Muscle layer of duodenum (tissue), 2 donors: ENCODE measurements around the gene KAT7.
"Not testable (repeated sequence)": the region's sequence is repeated elsewhere in the genome, so short reads cannot be mapped to it uniquely, and the experiment has no call there.

ENCODE experiments used
- H3K27ac ChIP-seq: one replicate; pipeline ENCODE4 v1.7.0; 2013; ENCODE audit warnings: mild to moderate bottlenecking, low read length
- H3K27me3 ChIP-seq: one replicate; pipeline ENCODE4 v1.7.0; 2013; ENCODE audit warnings: low read depth, mild to moderate bottlenecking, control low read depth, low read length
- H3K36me3 ChIP-seq, 2 donors: one replicate each; pipeline ENCODE4 v1.7.0; 2013; ENCODE audit warnings: low read length in 2 of 2, control low read depth in 1 of 2, mild to moderate bottlenecking in 1 of 2; ENCODE audit not compliant: insufficient read depth in 2 of 2, control insufficient read depth in 1 of 2
- H3K4me1 ChIP-seq, 2 donors: one replicate each; pipeline ENCODE4 v1.7.0; 2013; ENCODE audit warnings: low read length in 2 of 2, mild to moderate bottlenecking in 2 of 2, control low read depth in 1 of 2, moderate library complexity in 1 of 2; ENCODE audit not compliant: insufficient read depth in 2 of 2, control insufficient read depth in 1 of 2
- H3K4me3 ChIP-seq, 2 donors: one replicate each; pipeline ENCODE4 v1.7.0; 2013; ENCODE audit warnings: low read length in 2 of 2, low read depth in 1 of 2, mild to moderate bottlenecking in 1 of 2
- H3K9me3 ChIP-seq, 2 donors: one replicate each; pipeline ENCODE4 v1.7.0; 2013; ENCODE audit warnings: low read length in 2 of 2, control low read depth in 1 of 2, mild to moderate bottlenecking in 1 of 2; ENCODE audit not compliant: control insufficient read depth in 1 of 2
- donor health status: healthy.

KAT7 gene

GRCh38 chr17:49749730-49750129 lies 38.8 kb upstream of the KAT7 start:
- Histone ChIP-seq H3K4me1 (peaks cover 4 to 22% of the 10 kb centered on the region in 2 donors), H3K4me3 (no peak overlapping the region), H3K27me3 (no peaks in the 10 kb centered on the region), H3K9me3 (no peaks in the 10 kb centered on the region), H3K27ac (no peak overlapping the region), H3K36me3 (no peaks in the 10 kb centered on the region)

DNA sequence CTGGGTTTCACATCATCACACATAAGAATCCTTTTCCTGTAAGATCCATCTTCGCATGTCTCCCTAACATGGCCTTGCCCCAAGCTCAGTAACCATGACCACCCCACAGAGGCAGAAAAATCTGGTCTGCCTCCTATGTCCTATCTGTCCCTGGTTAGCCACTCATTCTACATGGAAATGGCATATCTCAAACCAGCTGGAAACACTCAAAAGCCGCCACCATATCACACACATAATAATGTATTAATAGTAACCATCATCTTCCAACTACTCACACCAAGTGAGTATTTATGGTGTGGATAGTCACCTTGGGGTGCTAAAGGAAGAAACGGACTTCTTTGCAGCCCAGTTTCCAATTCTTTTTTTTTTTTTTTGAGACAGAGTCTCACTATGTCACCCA lies 36.0 kb upstream of the KAT7 start:
- no peaks in the 10 kb centered on the region for H3K27me3 ChIP-seq
- H3K4me1 ChIP-seq = peaks cover 0 to 32% of the 10 kb centered on the region in 2 donors
- no peaks in the 10 kb centered on the region for H3K9me3 ChIP-seq
- H3K36me3 ChIP-seq = no peaks in the 10 kb centered on the region
- H3K4me3 ChIP-seq = no peak overlapping the region
- H3K27ac ChIP-seq = no peak overlapping the region

DNA sequence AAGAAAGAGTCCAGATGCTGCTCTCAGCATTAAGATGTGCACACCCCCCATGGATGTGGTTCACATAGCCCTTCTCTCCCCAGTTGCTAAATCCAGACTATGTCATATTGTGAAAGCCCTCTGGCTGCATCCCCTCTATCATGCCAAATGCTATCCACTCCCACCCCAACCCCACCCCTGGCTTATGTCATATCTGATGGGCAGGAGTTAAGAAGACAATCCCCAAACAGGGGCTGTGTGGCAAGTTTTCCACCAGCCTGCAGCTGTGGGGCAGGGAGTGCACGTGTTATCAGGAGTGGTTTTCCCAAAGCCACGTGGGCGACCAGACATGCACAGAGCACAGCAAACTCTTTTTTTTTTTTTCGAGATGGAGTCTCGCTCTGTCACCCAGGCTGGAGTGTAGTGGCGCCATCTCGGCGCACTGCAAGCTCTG lies 34.5 kb upstream of the KAT7 start:
- H3K4me1 ChIP-seq = peaks cover 0 to 26% of the 10 kb centered on the region in 2 donors
- H3K27me3 ChIP-seq = no peaks in the 10 kb centered on the region
- no peak overlapping the region for H3K4me3 ChIP-seq
- H3K36me3 ChIP-seq = no peaks in the 10 kb centered on the region
- H3K27ac ChIP-seq = no peak overlapping the region
- no peaks in the 10 kb centered on the region for H3K9me3 ChIP-seq

GRCh38 chr17:49755663-49756283 lies 32.7 kb upstream of the KAT7 start:
- no peak overlapping the region for H3K27ac ChIP-seq
- H3K4me1 ChIP-seq = peaks cover 0 to 26% of the 10 kb centered on the region in 2 donors
- no peaks in the 10 kb centered on the region for H3K9me3 ChIP-seq
- no peaks in the 10 kb centered on the region for H3K36me3 ChIP-seq
- no peaks in the 10 kb centered on the region for H3K27me3 ChIP-seq
- no peak overlapping the region for H3K4me3 ChIP-seq

DNA sequence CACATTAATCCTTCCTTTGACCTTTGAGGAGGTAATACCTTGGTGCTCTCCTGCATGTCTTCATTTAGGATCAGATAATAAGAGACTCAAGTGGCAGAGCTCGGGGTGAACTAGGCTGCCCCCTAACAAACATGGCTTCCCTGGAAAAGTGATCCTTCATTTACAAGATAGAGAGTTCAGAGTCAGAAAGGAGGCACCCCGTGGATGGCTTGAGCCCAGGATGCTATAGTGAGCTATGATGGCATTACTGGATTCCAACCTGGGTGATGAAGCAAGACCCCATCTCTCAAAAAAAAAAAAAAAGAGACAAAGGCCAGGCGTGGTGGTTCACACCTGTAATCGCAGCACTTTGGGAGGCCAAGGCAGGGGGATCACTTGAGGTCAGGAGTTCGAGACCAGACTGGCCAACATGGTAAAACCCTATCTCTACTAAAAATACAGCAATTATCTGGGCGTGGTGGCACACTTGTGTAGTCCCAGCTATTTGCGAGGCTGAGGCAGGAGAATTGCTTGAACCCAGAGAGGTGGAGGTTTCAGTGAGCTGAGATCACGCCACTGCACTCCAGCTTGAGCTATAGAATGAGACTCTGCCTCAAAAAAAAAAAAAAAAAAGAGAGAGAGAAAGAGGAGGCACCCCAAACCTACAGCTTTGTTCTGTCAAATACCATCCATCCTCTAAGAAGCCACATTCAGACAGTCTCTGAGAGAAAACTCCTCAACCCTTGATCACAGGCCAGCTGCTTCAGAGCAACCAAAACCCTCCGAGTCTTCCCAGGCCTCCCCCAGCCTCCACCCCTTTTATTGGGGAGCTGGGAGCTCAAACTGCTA lies 31.9 kb upstream of the KAT7 start:
- Histone ChIP-seq H3K4me1 (peaks cover under 1 to 32% of the 10 kb centered on the region in 2 donors), H3K27ac (no peak overlapping the region), H3K9me3 (no peaks in the 10 kb centered on the region), H3K4me3 (no peak overlapping the region), H3K36me3 (no peaks in the 10 kb centered on the region), H3K27me3 (no peaks in the 10 kb centered on the region)

- H3K4me1 ChIP-seq = peaks cover 8 to 33% of the 10 kb centered on the region in 2 donors
- H3K9me3 ChIP-seq = no peaks in the 10 kb centered on the region
- no peaks in the 10 kb centered on the region for H3K27me3 ChIP-seq
- no peak overlapping the region for H3K27ac ChIP-seq
- no peak overlapping the region for H3K4me3 ChIP-seq
- no peaks in the 10 kb centered on the region for H3K36me3 ChIP-seq
Measured at GRCh38 chr17:49757151-49757777, 31.2 kb upstream of the KAT7 start.

DNA sequence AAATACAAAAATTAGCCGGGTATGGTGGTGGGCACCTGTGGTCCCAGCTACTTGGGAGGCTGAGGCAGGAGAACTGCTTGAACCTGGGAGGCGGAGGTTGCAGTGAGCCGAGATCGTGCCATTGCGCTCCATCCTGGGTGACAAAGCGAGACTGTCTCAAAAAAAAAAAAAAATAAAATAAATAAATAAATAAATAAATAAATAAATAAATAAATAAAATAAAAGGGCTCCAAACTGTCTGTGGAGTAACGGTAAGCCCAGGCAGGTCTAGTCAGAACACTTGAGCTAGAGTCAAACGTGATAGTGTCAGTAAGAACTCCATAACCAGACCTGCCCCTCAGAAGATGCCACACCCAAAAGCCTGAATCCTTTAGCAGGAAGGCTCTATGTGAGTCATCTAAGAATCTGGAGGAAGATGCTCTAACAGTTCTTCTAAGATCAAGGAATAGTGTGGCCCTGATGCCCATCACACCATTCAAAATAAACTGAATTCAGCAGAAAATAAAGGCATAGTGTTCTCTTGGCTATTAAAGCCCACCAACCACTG lies 29.9 kb upstream of the KAT7 start:
- not testable (repeated sequence) for H3K4me3 ChIP-seq, H3K27ac ChIP-seq, H3K36me3 ChIP-seq, H3K27me3 ChIP-seq, H3K9me3 ChIP-seq
- H3K4me1 ChIP-seq = peaks cover 8 to 45% of the 10 kb centered on the region in 2 donors

GRCh38 chr17:49759203-49759602 lies 29.3 kb upstream of the KAT7 start:
- no peaks in the 10 kb centered on the region for H3K27me3 ChIP-seq
- no peaks in the 10 kb centered on the region for H3K36me3 ChIP-seq
- H3K27ac ChIP-seq = no peak overlapping the region
- H3K4me3 ChIP-seq = no peak overlapping the region
- no peaks in the 10 kb centered on the region for H3K9me3 ChIP-seq
- peaks cover 8 to 39% of the 10 kb centered on the region in 2 donors for H3K4me1 ChIP-seq

DNA sequence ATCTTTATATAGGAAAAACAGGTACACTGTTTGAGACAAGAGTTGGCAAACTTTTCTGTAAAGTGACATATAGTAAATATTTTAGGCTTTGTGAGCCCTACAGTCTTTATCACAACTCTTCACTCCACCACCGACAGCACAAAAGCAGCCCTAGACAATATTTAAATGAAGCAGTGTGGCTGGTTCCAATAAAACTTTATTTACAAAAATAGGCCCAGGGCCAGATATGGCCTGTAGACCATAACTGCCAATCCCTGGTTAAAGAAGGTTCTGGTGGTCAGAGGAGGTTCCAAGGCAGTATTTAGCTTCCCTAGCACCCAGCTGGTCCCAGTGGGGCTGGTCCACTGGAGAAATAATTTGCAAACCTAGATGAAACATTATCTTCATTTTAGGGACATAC lies 28.2 kb upstream of the KAT7 start:
- Histone ChIP-seq H3K9me3 (no peaks in the 10 kb centered on the region), H3K27ac (no peak overlapping the region), H3K4me1 (peaks cover 8 to 41% of the 10 kb centered on the region in 2 donors), H3K27me3 (no peaks in the 10 kb centered on the region), H3K4me3 (no peak overlapping the region), H3K36me3 (no peaks in the 10 kb centered on the region)

GRCh38 chr17:49760932-49761558 lies 27.4 kb upstream of the KAT7 start:
- H3K36me3 ChIP-seq = no peaks in the 10 kb centered on the region
- no peaks in the 10 kb centered on the region for H3K9me3 ChIP-seq
- H3K27ac ChIP-seq = no peak overlapping the region
- H3K4me1 ChIP-seq = peaks cover 8 to 34% of the 10 kb centered on the region in 2 donors
- no peak overlapping the region for H3K4me3 ChIP-seq
- no peaks in the 10 kb centered on the region for H3K27me3 ChIP-seq
